ENCODE results near the gene RASAL1.

The RASAL1 gene

DNA sequence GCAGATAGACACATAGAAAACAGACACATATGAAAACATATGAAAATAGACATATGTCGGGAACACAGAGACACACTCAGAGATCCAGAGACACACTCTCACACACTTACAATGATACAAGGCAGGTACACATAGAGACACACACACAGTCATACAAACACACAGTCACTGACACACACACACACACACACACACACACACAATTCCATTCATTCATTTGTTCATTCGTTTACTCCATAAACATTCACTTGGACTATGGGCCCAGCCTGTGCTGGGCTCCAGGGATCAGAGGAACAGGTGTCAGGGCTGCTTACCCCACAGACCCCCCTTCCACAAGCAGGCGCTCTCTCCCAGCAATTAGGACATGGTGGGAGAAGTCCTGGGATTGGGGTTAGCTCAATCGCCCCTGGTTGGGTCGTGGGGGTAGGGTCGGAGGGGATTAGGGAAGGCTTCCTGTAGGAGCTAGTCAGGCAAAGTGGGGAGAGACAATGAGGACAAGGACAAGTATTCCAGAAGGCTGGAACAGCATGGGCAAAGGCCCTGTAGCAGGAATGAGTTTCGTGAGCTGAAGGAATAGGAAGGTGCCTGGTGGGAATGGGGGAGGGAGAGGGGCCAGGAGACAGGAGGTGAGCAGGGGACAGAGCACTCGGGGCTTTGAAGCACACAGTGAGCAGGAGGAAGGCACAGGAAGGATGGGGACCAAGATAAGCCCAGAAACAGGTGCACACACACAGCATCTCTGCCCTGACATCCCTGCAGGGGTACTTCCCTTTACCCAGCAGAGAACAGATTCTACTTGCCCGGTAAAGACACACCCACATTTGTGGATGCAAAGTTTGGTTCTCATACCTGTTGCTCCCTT is 6.5 kb downstream of the RASAL1 start:
- Histone ChIP-seq H3K4me1 (ENCODE audit: low read length) (peaks cover 21% of the 10 kb centered on the region), H3K9ac (ENCODE audit: low read length) (no peak overlapping the region), H3K9me3 (ENCODE audit: insufficient read depth, low read length) (no peaks in the 10 kb centered on the region), H3K27ac (ENCODE audit: low read length) (no peak overlapping the region), H3K27me3 (ENCODE audit: low read depth, low read length) (no peaks in the 10 kb centered on the region), H2AFZ (ENCODE audit: low read depth, low read length) (no peak overlapping the region), H3K4me3 (ENCODE audit: low read length) (no peak overlapping the region), H3K36me3 (replicated peaks; ENCODE audit: low read depth, low read length) (no peaks in the 10 kb centered on the region), H3K79me2 (ENCODE audit: low read length) (no peaks in the 10 kb centered on the region), H4K20me1 (ENCODE audit: insufficient read depth, low read length) (no peaks in the 10 kb centered on the region), H3K4me2 (ENCODE audit: low read length) (peak overlapping the region; percentile 30; the same call in 1 of the 2 replicates)
- TF ChIP-seq EZH2phosphoT487 (IDR thresholded peaks at IDR 0.05; ENCODE audit: low read depth), result no peak
- TF ChIP-seq, protein P1, sequence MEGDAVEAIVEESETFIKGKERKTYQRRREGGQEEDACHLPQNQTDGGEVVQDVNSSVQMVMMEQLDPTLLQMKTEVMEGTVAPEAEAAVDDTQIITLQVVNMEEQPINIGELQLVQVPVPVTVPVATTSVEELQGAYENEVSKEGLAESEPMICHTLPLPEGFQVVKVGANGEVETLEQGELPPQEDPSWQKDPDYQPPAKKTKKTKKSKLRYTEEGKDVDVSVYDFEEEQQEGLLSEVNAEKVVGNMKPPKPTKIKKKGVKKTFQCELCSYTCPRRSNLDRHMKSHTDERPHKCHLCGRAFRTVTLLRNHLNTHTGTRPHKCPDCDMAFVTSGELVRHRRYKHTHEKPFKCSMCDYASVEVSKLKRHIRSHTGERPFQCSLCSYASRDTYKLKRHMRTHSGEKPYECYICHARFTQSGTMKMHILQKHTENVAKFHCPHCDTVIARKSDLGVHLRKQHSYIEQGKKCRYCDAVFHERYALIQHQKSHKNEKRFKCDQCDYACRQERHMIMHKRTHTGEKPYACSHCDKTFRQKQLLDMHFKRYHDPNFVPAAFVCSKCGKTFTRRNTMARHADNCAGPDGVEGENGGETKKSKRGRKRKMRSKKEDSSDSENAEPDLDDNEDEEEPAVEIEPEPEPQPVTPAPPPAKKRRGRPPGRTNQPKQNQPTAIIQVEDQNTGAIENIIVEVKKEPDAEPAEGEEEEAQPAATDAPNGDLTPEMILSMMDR (IDR thresholded peaks at IDR 0.05; ENCODE audit: low read depth, low read length), result no peak

DNA sequence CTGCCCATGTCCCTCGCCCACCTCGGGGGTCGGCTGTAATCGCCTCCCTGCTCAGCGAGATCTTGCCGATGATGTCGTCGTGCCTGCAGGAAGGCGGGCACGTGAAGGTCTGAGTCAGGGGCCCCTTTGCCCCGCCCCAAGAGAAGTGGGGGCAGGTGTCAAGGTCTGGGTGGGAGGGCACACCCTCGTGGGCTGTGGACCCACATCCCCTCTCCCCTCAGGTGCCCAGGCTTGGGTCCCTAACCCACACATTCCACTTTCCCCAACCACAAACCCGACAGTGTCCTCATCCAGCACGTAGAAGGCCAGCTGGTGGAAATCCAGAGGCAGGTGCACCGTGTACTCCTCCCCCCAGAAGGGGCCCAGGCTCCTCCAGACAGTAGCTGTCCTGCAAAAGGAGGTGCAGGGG is 7.8 kb downstream of the RASAL1 start:
- Histone ChIP-seq H3K27me3 (ENCODE audit: low read depth, low read length) (no peaks in the 10 kb centered on the region), H3K4me2 (ENCODE audit: low read length) (no peak overlapping the region), H3K9ac (ENCODE audit: low read length) (no peak overlapping the region), H3K36me3 (replicated peaks; ENCODE audit: low read depth, low read length) (no peaks in the 10 kb centered on the region), H3K4me1 (ENCODE audit: low read length) (peaks cover 21% of the 10 kb centered on the region), H4K20me1 (ENCODE audit: insufficient read depth, low read length) (no peaks in the 10 kb centered on the region), H3K27ac (ENCODE audit: low read length) (no peak overlapping the region), H3K9me3 (ENCODE audit: insufficient read depth, low read length) (no peaks in the 10 kb centered on the region), H2AFZ (ENCODE audit: low read depth, low read length) (no peak overlapping the region), H3K79me2 (ENCODE audit: low read length) (no peaks in the 10 kb centered on the region), H3K4me3 (ENCODE audit: low read length) (no peak overlapping the region)
- no peak for TF ChIP-seq EZH2phosphoT487 (IDR thresholded peaks at IDR 0.05; ENCODE audit: low read depth)
- TF ChIP-seq, protein P1 (IDR thresholded peaks at IDR 0.05; ENCODE audit: low read depth, low read length), result no peak

DNA sequence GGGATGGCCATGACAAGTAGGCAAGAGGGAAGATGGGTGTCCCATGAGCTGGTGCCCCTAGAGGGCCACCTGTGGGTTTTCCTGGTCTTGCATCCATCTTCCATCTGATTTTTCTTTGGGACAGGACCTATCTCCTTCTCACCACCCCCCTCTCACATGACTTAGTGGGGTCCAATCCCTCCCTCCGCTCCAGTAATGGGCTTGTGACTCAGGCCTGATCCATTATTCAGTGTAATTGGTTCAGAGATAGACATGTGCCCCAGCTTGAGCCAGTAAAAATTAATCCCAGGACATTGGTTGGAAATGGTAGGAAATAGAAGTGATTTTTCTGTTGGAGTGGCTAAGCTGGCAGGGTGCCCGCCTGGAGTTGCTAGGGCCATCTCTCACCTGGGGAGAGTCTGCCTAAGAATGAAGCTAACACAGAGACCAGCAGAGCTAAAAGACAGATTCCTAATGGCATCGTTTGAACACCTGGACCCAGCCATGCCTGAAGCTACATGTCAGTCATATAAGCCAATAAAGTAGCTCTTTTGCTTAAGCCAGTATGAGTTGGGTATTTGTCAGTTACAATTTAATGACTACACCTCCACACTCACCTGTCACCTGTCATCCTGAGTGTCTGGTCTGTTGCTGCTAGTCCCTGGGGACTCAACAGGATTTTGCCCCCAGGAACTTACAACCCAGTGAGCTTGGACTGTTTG is 14.7 kb downstream of the RASAL1 start:
- TF ChIP-seq, protein P1 (IDR thresholded peaks at IDR 0.05; ENCODE audit: low read depth, low read length), result no peak
- no peak for TF ChIP-seq EZH2phosphoT487 (IDR thresholded peaks at IDR 0.05; ENCODE audit: low read depth)
- H3K4me3 ChIP-seq (ENCODE audit: low read length), result no peak overlapping the region
- no peak overlapping the region for H2AFZ ChIP-seq (ENCODE audit: low read depth, low read length)
- H3K27me3 ChIP-seq (ENCODE audit: low read depth, low read length), result no peaks in the 10 kb centered on the region; the same call in 1 of the 2 replicates
- no peaks in the 10 kb centered on the region for H3K79me2 ChIP-seq (ENCODE audit: low read length)
- no peak overlapping the region for H3K27ac ChIP-seq (ENCODE audit: low read length)
- H3K4me2 ChIP-seq (ENCODE audit: low read length), result no peak overlapping the region
- H3K9ac ChIP-seq (ENCODE audit: low read length), result no peak overlapping the region
- H3K36me3 ChIP-seq (replicated peaks; ENCODE audit: low read depth, low read length), result no peaks in the 10 kb centered on the region
- H4K20me1 ChIP-seq (ENCODE audit: insufficient read depth, low read length), result no peaks in the 10 kb centered on the region
- H3K4me1 ChIP-seq (ENCODE audit: low read length), result 0 out of 2 replicates have a peak, but pooled peaks cover 3% of the 10 kb centered on the region
- no peaks in the 10 kb centered on the region for H3K9me3 ChIP-seq (ENCODE audit: insufficient read depth, low read length)
